ENCODE results near the gene MRPL22.
"Not testable (repeated sequence)": the region's sequence is repeated elsewhere in the genome, so short reads cannot be mapped to it uniquely, and the experiment has no call there.

Gene MRPL22

GRCh38 chr5:154934881-154935280 is 6.0 kb upstream of the MRPL22 start:
- no peaks in the 10 kb centered on the region for H3K9me3 ChIP-seq (ENCODE audit: low read depth, low read length)
- no peak overlapping the region for H3K27ac ChIP-seq
- no peak overlapping the region for H3K4me3 ChIP-seq
- no peak for DNase-seq (ENCODE audit: low read depth, low spot score)
- peaks cover 48% of the 10 kb centered on the region for H3K36me3 ChIP-seq (ENCODE audit: insufficient read depth, low read length)
- TF ChIP-seq FOXP2 (optimal IDR thresholded peaks at IDR 0.05; ENCODE audit: control extremely low read depth, extremely low read length, insufficient read depth), result no peak
- no peak for TF ChIP-seq EZH2 (IDR thresholded peaks at IDR 0.05)
- no peak for TF ChIP-seq POLR2AphosphoS5 (IDR thresholded peaks at IDR 0.05; ENCODE audit: borderline replicate concordance, low read depth, low read length)
- H3K9ac ChIP-seq (ENCODE audit: insufficient read length), result no peak overlapping the region

GRCh38 chr5:154937186-154937717 is 3.6 kb upstream of the MRPL22 start:
- Histone ChIP-seq H3K9ac (ENCODE audit: insufficient read length) (peak overlapping the region; percentile 91), H3K9me3 (ENCODE audit: low read depth, low read length) (no peaks in the 10 kb centered on the region), H3K4me3 (peak overlapping the region; percentile 90), H3K27ac (peak overlapping the region; percentile 25), H3K36me3 (ENCODE audit: insufficient read depth, low read length) (peaks cover 28% of the 10 kb centered on the region)
- no peak for TF ChIP-seq EZH2 (IDR thresholded peaks at IDR 0.05)
- TF ChIP-seq FOXP2 (optimal IDR thresholded peaks at IDR 0.05; ENCODE audit: control extremely low read depth, extremely low read length, insufficient read depth), result no peak
- TF ChIP-seq POLR2AphosphoS5 (IDR thresholded peaks at IDR 0.05; ENCODE audit: borderline replicate concordance, low read depth, low read length), result no peak
- no peak for DNase-seq (ENCODE audit: low read depth, low spot score)

- no peaks in the 10 kb centered on the region for H3K9me3 ChIP-seq (ENCODE audit: low read depth, low read length)
- H3K27ac ChIP-seq, result peak within 1 kb of the TSS; percentile 25
- peaks cover 23% of the 10 kb centered on the region for H3K36me3 ChIP-seq (ENCODE audit: insufficient read depth, low read length)
- H3K9ac ChIP-seq (ENCODE audit: insufficient read length), result peak within 1 kb of the TSS; percentile 91
- DNase-seq (ENCODE audit: low read depth, low spot score), result no peak
- peak within 1 kb of the TSS; percentile 90 for H3K4me3 ChIP-seq
- TF ChIP-seq EZH2 (IDR thresholded peaks at IDR 0.05) (no peak), POLR2AphosphoS5 (IDR thresholded peaks at IDR 0.05; ENCODE audit: borderline replicate concordance, low read depth, low read length) (peak; percentile 89), FOXP2 (optimal IDR thresholded peaks at IDR 0.05; ENCODE audit: control extremely low read depth, extremely low read length, insufficient read depth) (peak; percentile 16)
These were observed 3.0 kb upstream of the MRPL22 start, which contains the start of gene GEMIN5 for GRCh38 chr5:154937718-154938466. Gene GEMIN5 (minus strand): TSS chr5:154938211. CDS start chr5:154938133, 78 bp downstream.

- peaks cover 21% of the 10 kb centered on the region for H3K36me3 ChIP-seq (ENCODE audit: insufficient read depth, low read length)
- DNase-seq (ENCODE audit: low read depth, low spot score); H3K4me3 ChIP-seq; H3K9me3 ChIP-seq (ENCODE audit: low read depth, low read length); H3K9ac ChIP-seq (ENCODE audit: insufficient read length): not testable (repeated sequence)
- H3K27ac ChIP-seq, result 0 out of 2 replicates have a peak overlapping the region, but pooled peaks have one; percentile 5
These were observed 1.5 kb upstream of the MRPL22 start for GRCh38 chr5:154939387-154939786.

- peak overlapping the region; percentile 90 for H3K9ac ChIP-seq (ENCODE audit: insufficient read length)
- no peak for DNase-seq (ENCODE audit: low read depth, low spot score)
- TF ChIP-seq FOXP2 (optimal IDR thresholded peaks at IDR 0.05; ENCODE audit: control extremely low read depth, extremely low read length, insufficient read depth) (no peak), POLR2AphosphoS5 (IDR thresholded peaks at IDR 0.05; ENCODE audit: borderline replicate concordance, low read depth, low read length) (no peak), EZH2 (IDR thresholded peaks at IDR 0.05) (no peak)
- peak overlapping the region; percentile 82 for H3K27ac ChIP-seq
- peak overlapping the region; percentile 92 for H3K4me3 ChIP-seq
- peaks cover 16% of the 10 kb centered on the region for H3K36me3 ChIP-seq (ENCODE audit: insufficient read depth, low read length)
- H3K9me3 ChIP-seq (ENCODE audit: low read depth, low read length), result no peaks in the 10 kb centered on the region
These were observed 500 bp upstream of the MRPL22 start for GRCh38 chr5:154940375-154940771.

- Histone ChIP-seq H3K9ac (ENCODE audit: insufficient read length) (peak overlapping the region; percentile 48), H3K9me3 (ENCODE audit: low read depth, low read length) (no peaks in the 10 kb centered on the region)
These were observed 2.7 kb downstream of the MRPL22 start for GRCh38 chr5:154943527-154943926.

GRCh38 chr5:154944716-154945115 is 3.8 kb downstream of the MRPL22 start:
- Histone ChIP-seq H3K9ac (ENCODE audit: insufficient read length) (peak overlapping the region; percentile 48), H3K27ac (peak overlapping the region; percentile 88), H3K4me3 (peak overlapping the region; percentile 36; the same call in 1 of the 2 replicates), H3K9me3 (ENCODE audit: low read depth, low read length) (no peaks in the 10 kb centered on the region), H3K36me3 (ENCODE audit: insufficient read depth, low read length) (peaks cover 48% of the 10 kb centered on the region)
- TF ChIP-seq FOXP2 (optimal IDR thresholded peaks at IDR 0.05; ENCODE audit: control extremely low read depth, extremely low read length, insufficient read depth) (no peak), EZH2 (IDR thresholded peaks at IDR 0.05) (no peak), POLR2AphosphoS5 (IDR thresholded peaks at IDR 0.05; ENCODE audit: borderline replicate concordance, low read depth, low read length) (no peak)
- no peak for DNase-seq (ENCODE audit: low read depth, low spot score)

More at GRCh38 chr5:154943527-154943926, 2.7 kb downstream of the MRPL22 start:
- TF ChIP-seq POLR2AphosphoS5 (IDR thresholded peaks at IDR 0.05; ENCODE audit: borderline replicate concordance, low read depth, low read length), result no peak
- no peak for TF ChIP-seq EZH2 (IDR thresholded peaks at IDR 0.05)
- no peak for TF ChIP-seq FOXP2 (optimal IDR thresholded peaks at IDR 0.05; ENCODE audit: control extremely low read depth, extremely low read length, insufficient read depth)
- no peak for DNase-seq (ENCODE audit: low read depth, low spot score)
- H3K36me3 ChIP-seq (ENCODE audit: insufficient read depth, low read length), result peaks cover 36% of the 10 kb centered on the region
- H3K27ac ChIP-seq, result peak overlapping the region; percentile 88
- H3K4me3 ChIP-seq, result peak overlapping the region; percentile 22; the same call in 1 of the 2 replicates

- H3K9ac ChIP-seq (ENCODE audit: insufficient read length), result peak overlapping the region; percentile 44
- no peaks in the 10 kb centered on the region for H3K9me3 ChIP-seq (ENCODE audit: low read depth, low read length)
- TF ChIP-seq EZH2 (IDR thresholded peaks at IDR 0.05), result no peak
- no peak for TF ChIP-seq POLR2AphosphoS5 (IDR thresholded peaks at IDR 0.05; ENCODE audit: borderline replicate concordance, low read depth, low read length)
- no peak for TF ChIP-seq FOXP2 (optimal IDR thresholded peaks at IDR 0.05; ENCODE audit: control extremely low read depth, extremely low read length, insufficient read depth)
- peak overlapping the region; percentile 88; the same call in 1 of the 2 replicates for H3K27ac ChIP-seq
- DNase-seq (ENCODE audit: low read depth, low spot score), result no peak
- H3K4me3 ChIP-seq, result peak overlapping the region; percentile 56
- H3K36me3 ChIP-seq (ENCODE audit: insufficient read depth, low read length), result peaks cover 59% of the 10 kb centered on the region
These were observed 4.9 kb downstream of the MRPL22 start for GRCh38 chr5:154945695-154946301.
